HEK293 (cell line): Measurements from ENCODE around the gene MAP1LC3A.

Experiments used
- EGR2 ChIP-seq: fragments of 450-650 bp; formaldehyde crosslinking; IDR thresholded peaks from 2 replicates; pipeline ENCODE4 v1.5.1; 2016; ENCODE audit warnings: low read depth, missing biosample characterization, missing genetic modification characterization
- ZBTB11 ChIP-seq: fragments of 450-650 bp; formaldehyde crosslinking; conservative IDR thresholded peaks from 2 replicates; pipeline ENCODE4 v1.5.1; 2016; ENCODE audit warnings: low read depth, missing biosample characterization, missing genetic modification characterization
- ZBTB6 ChIP-seq: fragments of 450-650 bp; formaldehyde crosslinking; IDR thresholded peaks from 2 replicates; pipeline ENCODE4 v1.5.1; 2017; ENCODE audit warnings: missing biosample characterization, missing genetic modification characterization
- ZNF214 ChIP-seq: fragments of 450-650 bp; formaldehyde crosslinking; IDR thresholded peaks from 2 replicates; pipeline ENCODE4 v1.5.1; 2017; ENCODE audit warnings: missing biosample characterization, mild to moderate bottlenecking, missing genetic modification characterization, borderline replicate concordance
- ZNF221 ChIP-seq: fragments of 450-650 bp; formaldehyde crosslinking; IDR thresholded peaks from 2 replicates; pipeline ENCODE4 v1.5.1; 2017; ENCODE audit warnings: missing biosample characterization, missing genetic modification characterization, borderline replicate concordance
- ZNF239 ChIP-seq: fragments of 450-650 bp; formaldehyde crosslinking; IDR thresholded peaks from 2 replicates; pipeline ENCODE4 v1.5.1; 2016; ENCODE audit warnings: missing biosample characterization, missing genetic modification characterization
- ZNF423 ChIP-seq: fragments of 450-650 bp; formaldehyde crosslinking; IDR thresholded peaks from 2 replicates; pipeline ENCODE4 v1.5.1; 2016; ENCODE audit warnings: missing biosample characterization, missing genetic modification characterization
- TF ChIP-seq, protein P1 (sequence below): fragments of 450-650 bp; formaldehyde crosslinking; IDR thresholded peaks from 2 replicates; pipeline ENCODE4 v1.5.1; 2016; ENCODE audit warnings: missing biosample characterization, missing genetic modification characterization

DNA sequence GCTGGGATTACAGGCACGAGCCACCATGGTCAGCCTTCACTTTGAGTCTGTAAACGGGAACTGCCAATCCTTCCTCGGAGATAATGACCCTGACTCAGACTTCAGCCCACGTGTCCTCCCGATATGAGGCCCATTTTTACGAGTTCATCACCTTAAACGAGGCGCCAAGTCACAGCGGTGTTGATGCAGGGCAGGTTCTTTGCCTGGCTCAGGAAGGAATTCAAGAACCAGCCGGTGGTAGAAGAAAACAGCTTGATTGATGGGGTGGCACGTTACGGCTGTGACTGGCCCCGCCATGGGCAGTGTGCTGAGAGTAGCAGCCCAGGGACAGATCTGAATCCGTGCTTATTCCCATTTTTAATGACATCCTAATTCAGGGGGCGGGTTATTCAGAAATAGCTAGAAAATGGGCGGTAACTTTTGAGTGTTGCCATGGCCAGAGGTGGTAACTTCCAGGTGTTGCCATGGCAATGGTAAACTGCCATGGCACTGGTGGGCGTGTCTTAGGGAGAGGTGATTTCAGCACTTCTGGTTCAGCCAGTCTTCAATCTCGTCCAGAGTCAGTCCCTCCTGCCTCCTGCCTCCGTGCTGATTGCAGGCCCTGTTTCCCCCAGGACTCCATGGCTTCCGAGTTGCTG, 9.1 kb upstream of the MAP1LC3A start:
- no peak for TF ChIP-seq ZNF423 (tag by site-specific recombination)
- TF ChIP-seq, protein P1, sequence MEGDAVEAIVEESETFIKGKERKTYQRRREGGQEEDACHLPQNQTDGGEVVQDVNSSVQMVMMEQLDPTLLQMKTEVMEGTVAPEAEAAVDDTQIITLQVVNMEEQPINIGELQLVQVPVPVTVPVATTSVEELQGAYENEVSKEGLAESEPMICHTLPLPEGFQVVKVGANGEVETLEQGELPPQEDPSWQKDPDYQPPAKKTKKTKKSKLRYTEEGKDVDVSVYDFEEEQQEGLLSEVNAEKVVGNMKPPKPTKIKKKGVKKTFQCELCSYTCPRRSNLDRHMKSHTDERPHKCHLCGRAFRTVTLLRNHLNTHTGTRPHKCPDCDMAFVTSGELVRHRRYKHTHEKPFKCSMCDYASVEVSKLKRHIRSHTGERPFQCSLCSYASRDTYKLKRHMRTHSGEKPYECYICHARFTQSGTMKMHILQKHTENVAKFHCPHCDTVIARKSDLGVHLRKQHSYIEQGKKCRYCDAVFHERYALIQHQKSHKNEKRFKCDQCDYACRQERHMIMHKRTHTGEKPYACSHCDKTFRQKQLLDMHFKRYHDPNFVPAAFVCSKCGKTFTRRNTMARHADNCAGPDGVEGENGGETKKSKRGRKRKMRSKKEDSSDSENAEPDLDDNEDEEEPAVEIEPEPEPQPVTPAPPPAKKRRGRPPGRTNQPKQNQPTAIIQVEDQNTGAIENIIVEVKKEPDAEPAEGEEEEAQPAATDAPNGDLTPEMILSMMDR (tag by site-specific recombination) = no peak
- TF ChIP-seq ZNF239 (tag by site-specific recombination) = no peak
- no peak for TF ChIP-seq ZNF214 (tag by site-specific recombination)
- no peak for TF ChIP-seq ZBTB11 (tag by site-specific recombination)
- TF ChIP-seq EGR2 (tag by site-specific recombination) = peak; percentile 5; the same call in 1 of the 2 replicates
- TF ChIP-seq ZBTB6 (tag by site-specific recombination) = no peak
- no peak for TF ChIP-seq ZNF221 (tag by site-specific recombination)
